ENCODE data around the gene ZNF77. TPM values are rescaled to one million over a fixed set of nuclear protein-coding genes. Genes with fewer than 3 reads are reported as not detected.

Gene ZNF77
- total RNA-seq, 2 donors from 2014 or later: 1.7 to 4.2 TPM

GRCh38 chr19:2987797-2988196 is 43.0 kb upstream of the ZNF77 start:
- no peak for TF ChIP-seq CTCF (IDR thresholded peaks at IDR 0.05)
- H3K36me3 ChIP-seq: no peaks in the 10 kb centered on the region
- DNase-seq (ENCODE audit: low spot score): no peak
- H3K4me1 ChIP-seq: peaks cover 0 to 19% of the 10 kb centered on the region in 2 donors
- H3K27me3 ChIP-seq: no peaks in the 10 kb centered on the region
- H3K9me3 ChIP-seq: no peaks in the 10 kb centered on the region
- H3K27ac ChIP-seq: no peak overlapping the region
- H3K4me3 ChIP-seq: no peak overlapping the region

DNA sequence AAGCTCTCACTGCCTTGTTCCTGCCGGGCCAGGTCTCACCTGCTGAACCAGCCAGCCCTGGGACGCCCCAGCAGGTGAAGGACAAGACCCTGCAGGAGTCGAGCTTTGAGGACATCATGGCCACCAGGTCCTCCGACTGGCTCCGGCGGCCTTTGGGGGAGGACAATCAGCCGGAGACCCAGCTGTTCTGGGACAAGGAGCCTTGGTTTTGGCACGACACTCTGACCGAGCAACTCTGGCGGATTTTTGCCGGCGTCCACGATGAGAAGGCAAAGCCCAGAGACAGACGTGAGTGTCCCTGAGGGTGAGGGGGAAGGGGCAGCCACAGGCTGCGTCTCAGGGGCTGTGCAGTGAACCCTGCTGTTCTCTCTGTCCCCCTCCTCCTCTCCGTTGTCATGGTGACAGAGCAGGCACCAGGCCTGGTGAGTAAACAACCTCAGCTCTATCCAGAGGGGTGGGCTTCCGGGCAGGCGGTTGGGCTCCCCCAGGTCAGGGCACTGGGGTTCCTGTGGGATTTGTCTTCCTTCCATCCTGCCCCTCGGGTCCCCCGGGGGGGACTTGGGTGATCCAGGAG is 42.3 kb upstream of the ZNF77 start:
- H3K9me3 ChIP-seq: no peaks in the 10 kb centered on the region
- H3K4me1 ChIP-seq: peaks cover 0 to 26% of the 10 kb centered on the region in 2 donors
- H3K36me3 ChIP-seq: no peaks in the 10 kb centered on the region
- H3K27ac ChIP-seq: peak overlapping the region in 1 of 2 donors; percentile 15
- no peak overlapping the region for H3K4me3 ChIP-seq
- no peak for DNase-seq (ENCODE audit: low spot score)
- no peak for TF ChIP-seq CTCF (IDR thresholded peaks at IDR 0.05)
- no peaks in the 10 kb centered on the region for H3K27me3 ChIP-seq

DNA sequence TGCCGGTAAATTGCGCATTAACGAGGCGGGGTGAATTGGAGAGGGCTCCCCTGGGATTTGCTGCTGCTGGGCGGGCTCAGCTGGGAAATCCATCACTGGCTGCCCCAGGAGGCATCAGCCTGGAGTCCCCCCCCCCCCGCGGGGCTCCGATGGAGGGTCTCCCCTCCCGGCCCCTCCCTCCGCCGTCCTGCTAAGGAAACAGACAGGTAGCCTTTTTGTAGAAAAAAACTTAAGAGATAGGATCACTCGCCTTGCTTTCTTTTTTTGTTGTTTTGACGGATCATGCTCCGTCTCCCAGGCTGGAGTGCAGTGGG is 39.4 kb upstream of the ZNF77 start:
- H3K27ac ChIP-seq: peak overlapping the region; percentile 83 to 85
- peaks cover 0 to 31% of the 10 kb centered on the region in 2 donors for H3K4me1 ChIP-seq
- peak overlapping the region; percentile 31 to 47 for H3K4me3 ChIP-seq
- no peaks in the 10 kb centered on the region for H3K27me3 ChIP-seq
- DNase-seq (ENCODE audit: low spot score): no peak
- TF ChIP-seq CTCF (IDR thresholded peaks at IDR 0.05): no peak
- H3K9me3 ChIP-seq: no peaks in the 10 kb centered on the region
- H3K36me3 ChIP-seq: no peaks in the 10 kb centered on the region

DNA sequence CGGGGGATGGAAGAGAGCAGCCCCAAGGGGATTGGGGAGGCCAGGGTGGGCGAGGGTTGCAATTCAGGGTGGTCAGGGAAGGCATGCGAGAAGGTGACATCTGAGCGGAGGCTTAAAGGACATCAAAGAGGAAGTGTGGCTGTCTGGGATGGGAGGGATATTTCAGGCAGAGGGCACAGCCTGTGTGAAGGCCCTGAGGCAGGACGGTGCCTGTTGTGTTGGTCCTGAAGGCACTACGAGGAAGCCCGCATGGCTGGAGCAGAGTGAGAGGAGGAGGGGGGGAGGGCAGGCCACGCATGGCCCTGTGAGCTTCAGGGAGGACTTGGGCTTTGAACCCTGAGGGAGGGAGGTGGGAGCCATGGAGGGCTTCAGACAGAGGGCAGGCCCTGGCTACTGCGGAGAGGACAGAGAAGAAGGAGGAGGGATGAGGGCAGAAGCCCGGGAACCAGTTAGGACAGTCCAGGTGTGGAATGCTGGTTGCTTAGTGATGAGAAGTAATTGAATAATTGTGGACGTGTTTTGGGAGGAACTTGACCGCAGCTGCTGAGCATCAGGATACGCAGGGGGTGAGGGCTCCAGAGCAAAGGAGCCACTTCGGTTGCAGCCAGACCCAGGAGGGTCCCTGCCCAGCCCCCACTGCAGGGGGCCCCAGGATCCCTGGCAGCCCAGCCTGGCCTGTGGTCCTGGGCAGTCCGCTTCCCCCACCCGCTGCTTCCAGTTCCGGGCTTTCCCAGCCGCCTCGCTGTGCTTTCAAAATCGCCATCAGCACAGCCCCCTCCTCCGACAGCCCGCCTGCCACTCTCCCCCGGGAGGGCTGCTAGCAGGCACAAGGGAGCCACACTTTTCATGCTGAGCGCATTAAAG is 38.8 kb upstream of the ZNF77 start:
- peak; percentile 82 for DNase-seq (ENCODE audit: low spot score)
- Histone ChIP-seq H3K36me3 (no peaks in the 10 kb centered on the region), H3K9me3 (no peaks in the 10 kb centered on the region), H3K4me1 (peaks cover 0 to 31% of the 10 kb centered on the region in 2 donors), H3K27me3 (no peaks in the 10 kb centered on the region), H3K4me3 (peak overlapping the region; percentile 31 to 47), H3K27ac (peak overlapping the region; percentile 83 to 85)
- no peak for TF ChIP-seq CTCF (IDR thresholded peaks at IDR 0.05)

DNA sequence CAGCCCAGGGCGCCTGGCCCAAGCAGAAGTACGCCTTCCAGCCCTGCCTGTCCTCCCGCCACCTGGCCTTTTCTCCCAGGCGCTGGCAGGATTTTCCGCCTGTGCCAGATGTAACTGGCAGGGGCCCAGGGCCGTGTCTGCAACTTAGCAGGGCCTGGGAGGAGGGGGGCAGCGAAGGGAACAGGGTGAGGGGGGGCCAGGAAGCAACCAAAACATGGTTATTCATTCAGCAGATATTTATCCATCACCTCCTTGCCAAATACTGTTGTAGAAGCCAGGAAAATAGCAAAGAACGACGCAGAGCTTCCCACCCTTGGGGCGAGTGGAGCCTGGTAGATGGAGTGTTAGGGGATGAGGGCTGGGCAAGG is 38.2 kb upstream of the ZNF77 start:
- TF ChIP-seq CTCF (IDR thresholded peaks at IDR 0.05): no peak
- Histone ChIP-seq H3K27ac (peak overlapping the region; percentile 83 to 85), H3K4me3 (no peak overlapping the region), H3K27me3 (no peaks in the 10 kb centered on the region), H3K4me1 (peaks cover 0 to 32% of the 10 kb centered on the region in 2 donors), H3K9me3 (no peaks in the 10 kb centered on the region), H3K36me3 (no peaks in the 10 kb centered on the region)
- DNase-seq (ENCODE audit: low spot score): peak; percentile 95
